Suppressor macrophage treated with lipopolysaccharide for 4 hours (primary cell): ENCODE data around the gene WDR76.
A peak's percentile ranks its signal among the peaks of the same experiment; 100 is the strongest.

Source experiments
- DNase-seq: peaks from one replicate; pipeline ENCODE4 v3.0.0-alpha.2; 2020

Gene WDR76

GRCh38 chr15:43879386-43880355, 52.9 kb downstream of the WDR76 start:
- no peak for DNase-seq

GRCh38 chr15:43880406-43881194, 53.8 kb downstream of the WDR76 start:
- DNase-seq, result no peak

- no peak for DNase-seq
Observed at GRCh38 chr15:43881245-43881644, 54.4 kb downstream of the WDR76 start.

- no peak for DNase-seq
Observed at GRCh38 chr15:43881944-43882343, 55.1 kb downstream of the WDR76 start.

GRCh38 chr15:43883571-43883970, 56.8 kb downstream of the WDR76 start:
- DNase-seq, result no peak

GRCh38 chr15:43886558-43886957, 59.8 kb downstream of the WDR76 start:
- no peak for DNase-seq

- DNase-seq, result no peak
Observed at GRCh38 chr15:43887901-43888300, 61.1 kb downstream of the WDR76 start.

- no peak for DNase-seq
Observed at GRCh38 chr15:43889042-43889441, 62.2 kb downstream of the WDR76 start.

GRCh38 chr15:43893956-43894355, 67.2 kb downstream of the WDR76 start:
- no peak for DNase-seq

GRCh38 chr15:43895586-43895985, 68.8 kb downstream of the WDR76 start:
- no peak for DNase-seq

- DNase-seq, result no peak
Observed at GRCh38 chr15:43896543-43896942, 69.7 kb downstream of the WDR76 start.

- DNase-seq, result no peak
Observed at GRCh38 chr15:43898891-43899290, 72.1 kb downstream of the WDR76 start.

GRCh38 chr15:43899928-43900327, 73.1 kb downstream of the WDR76 start:
- no peak for DNase-seq

GRCh38 chr15:43900996-43901395, 74.2 kb downstream of the WDR76 start:
- no peak for DNase-seq

GRCh38 chr15:43901495-43901894, 74.7 kb downstream of the WDR76 start:
- no peak for DNase-seq

GRCh38 chr15:43903864-43904290, 77.1 kb downstream of the WDR76 start:
- DNase-seq, result peak; percentile 73

GRCh38 chr15:43905755-43906154, 79.0 kb downstream of the WDR76 start:
- DNase-seq, result no peak

- DNase-seq, result no peak
Observed at GRCh38 chr15:43908516-43909050, 81.8 kb downstream of the WDR76 start.

- DNase-seq, result peak; percentile 72
Observed at GRCh38 chr15:43911235-43911781, 84.5 kb downstream of the WDR76 start.

GRCh38 chr15:43912208-43912607, 85.4 kb downstream of the WDR76 start:
- DNase-seq, result no peak

GRCh38 chr15:43913026-43913780, 86.4 kb downstream of the WDR76 start:
- DNase-seq, result no peak

GRCh38 chr15:43913941-43914340, 87.1 kb downstream of the WDR76 start:
- DNase-seq, result no peak
